ENCODE data around the gene CCDC117. TPM values are rescaled to one million over a fixed set of nuclear protein-coding genes. Genes with fewer than 3 reads are reported as not detected.

CCDC117 gene
- total and polyA plus RNA-seq, 2 donors from 2014 or later: 8.7 to 16.8 TPM

GRCh38 chr22:28815729-28816128 lies 43.2 kb downstream of the CCDC117 start:
- peak in 1 of 5 donors; percentile 8 for DNase-seq

DNA sequence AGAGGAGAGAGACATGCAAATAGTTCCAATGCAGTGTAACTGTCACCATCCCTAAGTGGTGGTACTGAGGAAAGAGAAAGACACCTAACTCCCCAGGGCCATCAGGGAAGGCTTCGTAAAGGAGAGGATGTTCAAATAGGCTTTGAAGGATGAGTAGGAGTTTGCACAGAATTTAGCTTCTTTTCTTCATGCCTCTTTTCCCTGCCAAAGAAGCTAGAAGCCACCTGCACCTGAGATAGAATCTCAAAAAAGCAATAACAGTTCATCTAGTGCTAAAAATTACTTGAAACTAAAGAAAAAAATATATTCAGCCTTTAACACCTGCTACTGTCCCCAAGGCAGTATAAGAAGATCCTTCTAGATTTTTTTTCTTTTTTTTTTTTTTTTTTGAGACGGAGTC lies 44.6 kb downstream of the CCDC117 start:
- Histone ChIP-seq H3K4me3 (ENCODE audit: low read length in 3 of 3) (no peak overlapping the region), H3K4me1 (ENCODE audit: control insufficient read depth in 2 of 3, insufficient read depth in 2 of 3, low read depth in 1 of 3, low read length in 3 of 3) (peaks cover 7 to 37% (median 35%) of the 10 kb centered on the region in 3 donors), H3K36me3 (ENCODE audit: control insufficient read depth in 2 of 3, insufficient read depth in 3 of 3, low read length in 3 of 3) (no peaks in the 10 kb centered on the region), H3K27ac (ENCODE audit: low read depth in 2 of 2, low read length in 2 of 2) (no peak overlapping the region), H3K27me3 (ENCODE audit: control insufficient read depth, insufficient read depth, low read length) (no peaks in the 10 kb centered on the region), H3K9ac (ENCODE audit: low read length in 3 of 3) (no peak overlapping the region), H3K9me3 (ENCODE audit: control insufficient read depth in 2 of 3, insufficient read depth in 1 of 3, low read length in 3 of 3) (no peaks in the 10 kb centered on the region)
- TF ChIP-seq CTCF (IDR thresholded peaks at IDR 0.05; ENCODE audit: borderline replicate concordance, extremely low read depth, insufficient read depth): no peak
- no peak for FAIRE-seq
- no peak for DNase-seq
- intact Hi-C loops (cut with DNase I): no loop called here

More at GRCh38 chr22:28815729-28816128, 43.2 kb downstream of the CCDC117 start:
- no peak for FAIRE-seq
- TF ChIP-seq CTCF (IDR thresholded peaks at IDR 0.05; ENCODE audit: borderline replicate concordance, extremely low read depth, insufficient read depth): no peak
- H3K27ac ChIP-seq (ENCODE audit: low read depth in 2 of 2, low read length in 2 of 2): no peak overlapping the region
- no peaks in the 10 kb centered on the region for H3K36me3 ChIP-seq (ENCODE audit: control insufficient read depth in 2 of 3, insufficient read depth in 3 of 3, low read length in 3 of 3)
- H3K9me3 ChIP-seq (ENCODE audit: control insufficient read depth in 2 of 3, insufficient read depth in 1 of 3, low read length in 3 of 3): no peaks in the 10 kb centered on the region
- no peak overlapping the region for H3K9ac ChIP-seq (ENCODE audit: low read length in 3 of 3)
- H3K4me1 ChIP-seq (ENCODE audit: control insufficient read depth in 2 of 3, insufficient read depth in 2 of 3, low read depth in 1 of 3, low read length in 3 of 3): peaks cover 7 to 40% (median 37%) of the 10 kb centered on the region in 3 donors
- intact Hi-C loops (cut with DNase I): no loop called here
- no peak overlapping the region for H3K4me3 ChIP-seq (ENCODE audit: low read length in 3 of 3)
- no peaks in the 10 kb centered on the region for H3K27me3 ChIP-seq (ENCODE audit: control insufficient read depth, insufficient read depth, low read length)

- H3K27me3 ChIP-seq (ENCODE audit: control insufficient read depth, insufficient read depth, low read length): no peaks in the 10 kb centered on the region
- H3K9ac ChIP-seq (ENCODE audit: low read length in 3 of 3): peak overlapping the region in 2 of 3 donors; percentile 43 to 62
- H3K4me3 ChIP-seq (ENCODE audit: low read length in 3 of 3): no peak overlapping the region
- H3K4me1 ChIP-seq (ENCODE audit: control insufficient read depth in 2 of 3, insufficient read depth in 2 of 3, low read depth in 1 of 3, low read length in 3 of 3): peaks cover 9 to 33% (median 32%) of the 10 kb centered on the region in 3 donors
- no peaks in the 10 kb centered on the region for H3K9me3 ChIP-seq (ENCODE audit: control insufficient read depth in 2 of 3, insufficient read depth in 1 of 3, low read length in 3 of 3)
- peak overlapping the region; percentile 66 to 90 for H3K27ac ChIP-seq (ENCODE audit: low read depth in 2 of 2, low read length in 2 of 2)
- H3K36me3 ChIP-seq (ENCODE audit: control insufficient read depth in 2 of 3, insufficient read depth in 3 of 3, low read length in 3 of 3): no peaks in the 10 kb centered on the region
- FAIRE-seq (no peak), DNase-seq (peak; percentile 82 to 94 (median 84))
- no peak for TF ChIP-seq CTCF (IDR thresholded peaks at IDR 0.05; ENCODE audit: borderline replicate concordance, extremely low read depth, insufficient read depth)
- intact Hi-C loops (cut with DNase I): no loop called here
Observed at GRCh38 chr22:28817919-28818859, 45.7 kb downstream of the CCDC117 start.
